ENCODE data around the gene MATCAP1.

DNA sequence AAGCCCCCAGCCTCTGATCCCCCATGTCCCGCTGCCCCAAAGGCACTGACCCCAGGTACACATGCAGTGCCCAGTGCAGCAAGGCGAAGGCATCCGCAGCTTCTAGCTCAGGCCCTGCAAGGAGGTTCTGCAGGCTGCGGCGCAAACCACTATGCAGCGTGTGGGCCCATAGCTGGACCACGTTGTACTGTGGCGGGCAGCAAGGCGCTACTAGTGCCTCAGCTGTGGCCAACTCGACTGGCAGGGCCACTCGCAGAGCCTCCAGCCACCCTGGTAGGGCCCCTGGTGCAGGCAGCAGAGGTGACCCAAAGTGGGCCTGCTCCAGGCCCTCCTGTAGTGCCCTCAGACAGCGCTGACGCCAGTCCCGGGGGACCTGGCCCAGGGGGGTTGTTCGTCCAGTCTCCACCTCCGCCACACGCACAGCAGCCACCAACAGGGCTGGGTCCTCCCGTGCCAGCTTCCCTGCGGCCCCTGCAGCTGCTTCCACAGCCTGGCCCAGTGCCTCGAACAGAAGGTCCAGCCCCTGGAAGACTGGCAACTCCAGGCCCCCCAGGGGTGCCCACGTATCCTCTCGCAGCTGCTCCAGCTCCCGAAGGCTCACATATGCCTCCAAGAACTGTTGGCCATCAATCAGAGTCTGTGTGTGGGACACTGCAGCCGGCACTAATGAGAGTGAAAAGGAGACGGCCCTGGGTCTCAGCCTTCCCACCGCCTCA, 3.6 kb upstream of the MATCAP1 start:
- TF ChIP-seq EZH2 (IDR thresholded peaks at IDR 0.05; ENCODE audit: low read length, missing control alignments), result no peak
- TF ChIP-seq, protein P1, sequence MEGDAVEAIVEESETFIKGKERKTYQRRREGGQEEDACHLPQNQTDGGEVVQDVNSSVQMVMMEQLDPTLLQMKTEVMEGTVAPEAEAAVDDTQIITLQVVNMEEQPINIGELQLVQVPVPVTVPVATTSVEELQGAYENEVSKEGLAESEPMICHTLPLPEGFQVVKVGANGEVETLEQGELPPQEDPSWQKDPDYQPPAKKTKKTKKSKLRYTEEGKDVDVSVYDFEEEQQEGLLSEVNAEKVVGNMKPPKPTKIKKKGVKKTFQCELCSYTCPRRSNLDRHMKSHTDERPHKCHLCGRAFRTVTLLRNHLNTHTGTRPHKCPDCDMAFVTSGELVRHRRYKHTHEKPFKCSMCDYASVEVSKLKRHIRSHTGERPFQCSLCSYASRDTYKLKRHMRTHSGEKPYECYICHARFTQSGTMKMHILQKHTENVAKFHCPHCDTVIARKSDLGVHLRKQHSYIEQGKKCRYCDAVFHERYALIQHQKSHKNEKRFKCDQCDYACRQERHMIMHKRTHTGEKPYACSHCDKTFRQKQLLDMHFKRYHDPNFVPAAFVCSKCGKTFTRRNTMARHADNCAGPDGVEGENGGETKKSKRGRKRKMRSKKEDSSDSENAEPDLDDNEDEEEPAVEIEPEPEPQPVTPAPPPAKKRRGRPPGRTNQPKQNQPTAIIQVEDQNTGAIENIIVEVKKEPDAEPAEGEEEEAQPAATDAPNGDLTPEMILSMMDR (conservative IDR thresholded peaks at IDR 0.05 in 1 of 2, IDR thresholded peaks at IDR 0.05 in 1 of 2; ENCODE audit: low read depth in 1 of 2, low read length in 2 of 2), result no peak

All from fibroblast of lung (primary cell).